NOMO-1 treated with DMSO at 0.1 percent for 48 hours (cell line): ENCODE data around the gene DCAF15.
"Not testable (repeated sequence)": the region's sequence is repeated elsewhere in the genome, so short reads cannot be mapped to it uniquely, and the experiment has no call there.

Experiments
- DNase-seq: peaks from one replicate; lab custom pipeline; 2025; ENCODE audit not compliant: unreplicated experiment; lab: John Stamatoyannopoulos, UW

Gene DCAF15

GRCh38 chr19:13952154-13952930, at the start of gene DCAF15:
TSS of gene DCAF15 (plus strand) at chr19:13952509. CDS start at chr19:13952513, 4 bp downstream.
- DNase-seq: peak; percentile 99

- DNase-seq: peak; percentile 28
Observed at GRCh38 chr19:13902993-13903555, 49.2 kb upstream of the DCAF15 start.

DNA sequence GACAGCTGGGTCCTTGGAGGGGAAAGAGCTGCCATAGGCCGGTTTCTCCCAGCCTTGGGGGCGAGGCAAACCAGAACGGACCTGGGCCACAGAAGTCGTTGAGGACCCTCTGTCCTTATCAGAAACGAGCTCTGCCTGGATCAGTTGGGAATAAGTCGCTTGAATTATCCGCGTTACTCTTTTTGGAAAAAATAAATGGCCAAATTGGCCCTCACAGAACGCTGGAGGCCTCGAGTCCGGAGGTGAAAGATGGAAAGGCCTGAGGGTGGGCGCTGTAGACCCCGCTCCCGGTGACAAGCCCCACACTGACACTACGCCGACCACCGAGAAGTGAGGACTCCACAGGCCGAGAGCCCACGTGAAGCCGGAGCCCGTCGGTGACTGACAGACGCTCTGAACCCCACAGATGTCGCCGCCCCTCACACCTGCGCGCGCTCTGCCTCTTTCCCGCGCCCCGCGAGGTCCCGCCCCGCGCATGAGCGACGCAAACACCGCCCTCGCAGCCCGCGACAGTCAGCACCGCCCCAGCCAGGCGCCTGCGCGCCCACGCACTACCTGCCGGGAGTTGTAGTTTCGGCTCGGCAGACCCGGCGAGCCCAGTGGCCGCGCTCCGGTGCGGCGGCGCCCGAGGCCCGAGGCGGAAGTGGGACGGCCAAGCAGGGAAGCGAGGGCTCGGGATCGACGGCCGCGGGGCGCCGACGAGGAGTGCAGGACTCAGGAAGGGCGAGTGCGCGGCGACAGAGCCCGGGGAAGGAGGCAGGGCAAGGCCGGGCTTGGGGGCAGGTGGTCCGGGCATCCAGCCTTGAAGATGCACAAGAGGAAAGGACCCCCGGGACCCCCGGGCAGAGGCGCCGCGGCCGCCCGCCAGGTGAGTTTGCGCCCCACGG, 46.4 kb upstream of the DCAF15 start, which contains the start of the genes BRME1 and CC2D1A:
Gene BRME1, minus strand, starts transcription at position 484 of the 887 bp plus-strand sequence. CDS start 1,225 bp downstream, outside the sequence.
Gene CC2D1A, plus strand, starts transcription at position 568 of the 887 bp plus-strand sequence. Its CDS starts 241 bp downstream, at position 809.
- peak; percentile 90 for DNase-seq

DNA sequence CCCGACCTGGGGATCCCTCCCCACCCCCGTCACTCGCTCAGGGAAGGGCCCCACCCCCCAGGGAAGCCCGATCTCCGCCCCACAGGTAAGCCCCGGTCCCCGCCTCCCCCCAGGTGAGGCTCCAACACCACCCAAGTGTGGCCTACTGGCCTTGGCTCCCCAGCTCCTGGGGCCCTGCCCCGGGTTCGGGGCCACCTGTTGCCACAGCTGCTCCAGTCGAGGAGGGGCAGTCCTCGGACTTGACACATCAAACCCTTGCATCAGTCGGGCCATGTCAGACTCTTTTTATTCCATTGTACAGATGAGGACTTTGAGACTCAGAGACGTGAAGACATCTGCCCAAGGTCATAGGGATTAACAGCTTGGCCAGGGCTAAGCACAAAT, 45.8 kb upstream of the DCAF15 start:
- no peak for DNase-seq

DNA sequence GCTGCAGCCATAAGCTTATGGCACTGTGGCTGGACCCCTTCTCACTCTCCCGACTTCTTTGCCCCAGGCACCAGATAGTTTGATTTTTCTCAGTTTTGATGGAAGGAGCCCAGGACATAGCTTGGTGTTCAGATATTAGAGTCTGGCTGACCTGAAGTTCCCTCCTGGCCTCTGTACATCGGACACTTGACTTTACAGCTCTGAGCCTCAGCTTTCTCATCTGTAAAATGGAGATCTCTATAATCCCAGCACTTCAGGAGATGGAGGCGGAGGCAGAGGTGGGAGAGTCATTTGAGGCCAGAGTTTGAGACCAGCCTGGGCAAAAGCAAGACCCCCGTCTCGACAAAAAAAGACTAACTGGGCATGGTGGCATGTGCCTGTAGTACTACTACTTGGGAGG, 45.4 kb upstream of the DCAF15 start:
- DNase-seq: no peak

- DNase-seq: no peak
Observed at GRCh38 chr19:13908674-13909073, 43.6 kb upstream of the DCAF15 start.

DNA sequence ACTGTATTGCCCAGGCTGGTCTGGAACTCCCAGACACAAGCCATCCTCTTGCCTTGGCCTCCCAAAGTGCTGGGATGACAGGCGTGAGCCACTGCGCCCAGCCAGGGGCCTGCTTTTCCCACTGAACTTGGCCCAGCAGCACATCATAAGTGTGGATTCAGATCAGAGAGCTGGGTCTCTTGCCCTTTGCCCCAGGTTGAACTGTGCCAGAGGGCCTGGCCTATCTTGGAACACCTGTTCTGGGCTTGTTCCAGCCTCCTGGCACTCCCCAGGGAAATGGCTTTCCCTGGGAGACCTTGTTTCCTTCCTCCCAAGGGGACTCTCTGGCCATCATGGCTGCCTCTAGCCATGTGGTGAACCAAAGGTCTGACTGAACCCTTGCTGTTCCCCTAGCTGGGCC, 42.9 kb upstream of the DCAF15 start:
- no peak for DNase-seq

- DNase-seq: no peak
Observed at GRCh38 chr19:13913352-13913751, 39.0 kb upstream of the DCAF15 start.

GRCh38 chr19:13914777-13915176, 37.5 kb upstream of the DCAF15 start:
- no peak for DNase-seq

GRCh38 chr19:13917888-13918406, 34.4 kb upstream of the DCAF15 start:
- DNase-seq: no peak

DNA sequence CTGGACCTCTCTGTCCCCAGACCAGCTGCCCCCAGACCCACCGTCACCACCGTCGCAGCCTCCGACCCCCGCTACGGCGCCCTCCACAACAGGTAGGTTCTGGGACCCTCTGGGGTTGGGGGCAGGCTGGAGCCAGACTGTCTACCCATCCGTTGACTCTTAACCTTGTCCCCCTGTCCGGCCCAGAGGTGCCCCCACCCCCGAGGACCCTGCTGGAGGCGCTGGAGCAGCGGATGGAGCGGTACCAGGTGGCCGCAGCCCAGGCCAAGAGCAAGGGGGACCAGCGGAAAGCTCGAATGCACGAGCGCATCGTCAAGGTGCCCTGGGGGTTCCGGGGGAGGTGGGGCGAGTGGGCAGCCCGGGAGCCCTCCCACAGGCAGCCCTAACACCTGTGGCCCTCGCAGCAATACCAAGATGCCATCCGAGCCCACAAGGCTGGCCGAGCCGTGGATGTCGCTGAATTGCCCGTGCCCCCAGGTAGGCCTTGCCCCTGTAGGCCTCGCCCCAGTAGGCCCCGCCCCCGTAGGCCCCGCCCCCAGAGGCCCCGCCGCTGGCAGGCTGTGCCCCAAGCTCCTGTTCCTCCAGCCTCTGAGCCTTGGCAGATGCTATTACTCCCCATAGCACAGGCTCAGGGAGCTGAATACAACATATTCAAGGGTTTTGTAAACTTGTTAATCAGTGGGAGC, 33.4 kb upstream of the DCAF15 start:
- no peak for DNase-seq

DNA sequence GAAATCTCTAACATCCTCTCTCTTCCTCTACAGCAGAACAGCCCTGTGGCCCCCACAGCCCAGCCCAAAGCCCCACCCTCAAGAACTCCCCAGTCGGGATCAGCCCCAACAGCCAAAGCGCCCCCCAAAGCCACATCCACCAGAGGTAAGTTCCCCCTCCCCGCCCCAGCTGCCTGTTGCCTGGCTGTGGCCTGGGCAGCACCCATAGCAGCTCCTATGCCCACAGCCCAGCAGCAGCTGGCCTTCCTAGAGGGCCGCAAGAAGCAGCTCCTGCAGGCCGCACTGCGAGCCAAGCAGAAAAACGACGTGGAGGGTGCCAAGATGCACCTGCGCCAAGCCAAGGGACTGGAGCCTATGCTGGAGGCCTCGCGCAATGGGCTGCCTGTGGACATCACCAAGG, 31.8 kb upstream of the DCAF15 start:
- DNase-seq: no peak

DNA sequence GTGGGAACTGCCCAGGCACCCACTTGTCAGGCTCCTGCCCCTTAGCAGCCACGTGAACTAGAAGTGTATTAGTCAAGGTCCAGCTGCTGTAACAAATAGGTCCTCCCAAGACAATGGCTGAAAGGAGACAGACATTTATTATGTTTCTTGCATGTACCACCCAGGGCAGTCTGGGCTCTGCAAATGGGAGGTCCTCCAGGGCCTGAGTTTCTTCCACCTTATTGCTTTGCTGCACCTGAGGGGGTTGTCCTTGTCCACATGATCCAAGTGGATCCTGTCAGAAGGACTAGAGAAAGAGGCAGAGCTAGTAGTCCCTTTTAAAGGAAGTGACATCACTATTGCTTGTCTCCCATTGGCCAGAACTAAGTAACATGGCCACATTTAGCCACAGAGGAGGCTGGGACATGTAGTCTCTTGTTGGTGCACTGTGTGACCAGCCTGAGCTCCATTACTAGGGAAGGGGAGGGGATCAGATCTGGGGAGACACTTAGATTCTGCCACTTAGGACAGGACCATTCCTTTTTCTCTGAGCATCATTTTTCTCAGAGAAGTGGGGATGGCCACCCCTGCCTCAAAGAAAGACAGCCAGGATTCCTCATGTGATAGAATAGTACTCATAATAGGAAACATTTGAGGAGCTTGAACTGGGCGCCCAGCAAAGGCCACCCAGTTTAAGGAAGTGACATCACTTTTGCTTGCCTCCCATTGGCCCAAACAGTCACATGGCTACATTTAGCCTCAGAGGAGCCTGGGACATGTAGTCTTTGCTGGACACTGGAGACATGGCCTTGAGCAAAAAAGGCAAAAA, 31.2 kb upstream of the DCAF15 start:
- DNase-seq: peak; percentile 37

DNA sequence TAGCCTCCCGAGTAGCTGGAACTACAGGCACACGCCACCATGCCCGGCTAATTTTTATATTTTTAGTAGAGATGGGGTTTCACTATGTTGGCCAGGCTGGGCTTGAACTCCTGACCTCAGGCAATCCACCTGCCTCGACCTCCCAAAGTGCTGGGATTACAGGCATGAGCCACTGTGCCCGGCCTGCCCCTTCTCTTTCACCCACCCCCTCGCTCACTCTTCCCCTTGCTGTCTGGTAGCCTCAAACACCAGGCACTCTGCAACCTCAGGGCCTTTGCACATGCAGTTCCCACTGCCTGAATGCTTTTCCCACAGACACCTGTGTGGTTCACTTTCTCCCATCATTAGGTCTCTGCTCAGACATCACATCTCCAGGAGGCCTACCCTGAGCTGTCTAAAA, 30.2 kb upstream of the DCAF15 start:
- not testable (repeated sequence) for DNase-seq

DNA sequence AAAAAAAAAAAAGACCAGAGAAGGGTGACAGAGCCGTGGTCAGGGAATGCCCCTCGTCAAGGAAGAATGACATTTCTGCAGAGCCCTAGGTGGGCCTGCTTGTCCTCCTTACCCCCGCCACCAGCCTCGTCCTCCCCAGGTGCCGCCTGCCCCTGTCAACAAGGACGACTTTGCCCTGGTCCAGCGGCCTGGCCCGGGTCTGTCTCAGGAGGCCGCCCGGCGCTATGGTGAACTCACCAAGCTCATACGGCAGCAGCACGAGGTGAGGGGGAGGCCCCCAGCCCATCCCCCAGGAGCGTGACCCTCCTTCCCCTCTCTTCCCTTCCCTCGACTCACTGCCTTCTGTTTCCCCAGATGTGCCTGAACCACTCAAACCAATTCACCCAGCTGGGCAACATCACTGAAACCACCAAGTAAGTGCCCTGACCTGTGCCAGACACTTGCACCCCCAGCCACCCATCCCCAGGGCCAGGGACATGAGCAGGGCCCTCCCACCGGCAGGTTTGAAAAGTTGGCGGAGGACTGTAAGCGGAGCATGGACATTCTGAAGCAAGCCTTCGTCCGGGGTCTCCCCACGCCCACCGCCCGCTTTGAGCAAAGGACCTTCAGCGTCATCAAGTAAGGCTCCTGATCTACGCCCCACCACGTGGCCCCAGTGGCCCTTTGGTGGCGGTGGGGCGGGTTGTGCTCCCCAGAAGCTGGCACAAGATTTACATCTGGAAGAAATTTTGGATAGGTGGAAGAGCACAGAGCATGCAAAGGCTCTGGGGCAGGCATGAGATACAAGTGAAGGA, 28.9 kb upstream of the DCAF15 start:
- no peak for DNase-seq

- DNase-seq: no peak
Observed at GRCh38 chr19:13926010-13926409, 26.3 kb upstream of the DCAF15 start.

- no peak for DNase-seq
Observed at GRCh38 chr19:13926715-13927114, 25.6 kb upstream of the DCAF15 start.

DNA sequence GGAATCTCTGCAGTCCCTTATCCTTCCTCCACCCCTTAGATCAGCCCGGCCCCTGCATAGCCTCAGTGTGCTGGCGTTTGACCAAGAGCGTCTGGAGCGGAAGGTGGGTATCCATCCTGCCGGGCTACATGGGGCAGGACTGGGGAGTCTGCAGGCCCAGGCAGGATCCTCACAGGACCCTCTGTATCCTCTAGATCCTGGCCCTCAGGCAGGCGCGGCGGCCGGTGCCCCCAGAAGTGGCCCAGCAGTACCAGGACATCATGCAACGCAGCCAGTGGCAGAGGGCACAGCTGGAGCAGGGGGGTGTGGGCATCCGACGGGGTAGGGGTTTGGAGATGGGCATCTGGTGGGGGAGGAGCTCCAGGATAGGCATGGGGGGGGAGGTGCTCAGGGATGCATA, 23.0 kb upstream of the DCAF15 start:
- no peak for DNase-seq

- no peak for DNase-seq
Observed at GRCh38 chr19:13929956-13930355, 22.4 kb upstream of the DCAF15 start.
